Muscle layer of duodenum (tissue), 2 donors: ENCODE data around the gene ZC3H12D.

Experiments
- H3K27ac ChIP-seq: one replicate; pipeline ENCODE4 v1.7.0; 2013; ENCODE audit warnings: mild to moderate bottlenecking, low read length
- H3K27me3 ChIP-seq: one replicate; pipeline ENCODE4 v1.7.0; 2013; ENCODE audit warnings: low read depth, mild to moderate bottlenecking, control low read depth, low read length
- H3K36me3 ChIP-seq, 2 donors: one replicate each; pipeline ENCODE4 v1.7.0; 2013; ENCODE audit warnings: low read length in 2 of 2, control low read depth in 1 of 2, mild to moderate bottlenecking in 1 of 2; ENCODE audit not compliant: insufficient read depth in 2 of 2, control insufficient read depth in 1 of 2
- H3K4me1 ChIP-seq, 2 donors: one replicate each; pipeline ENCODE4 v1.7.0; 2013; ENCODE audit warnings: low read length in 2 of 2, mild to moderate bottlenecking in 2 of 2, control low read depth in 1 of 2, moderate library complexity in 1 of 2; ENCODE audit not compliant: insufficient read depth in 2 of 2, control insufficient read depth in 1 of 2
- H3K4me3 ChIP-seq, 2 donors: one replicate each; pipeline ENCODE4 v1.7.0; 2013; ENCODE audit warnings: low read length in 2 of 2, low read depth in 1 of 2, mild to moderate bottlenecking in 1 of 2
- H3K9me3 ChIP-seq, 2 donors: one replicate each; pipeline ENCODE4 v1.7.0; 2013; ENCODE audit warnings: low read length in 2 of 2, control low read depth in 1 of 2, mild to moderate bottlenecking in 1 of 2; ENCODE audit not compliant: control insufficient read depth in 1 of 2
- donor health status: healthy.

The ZC3H12D gene

DNA sequence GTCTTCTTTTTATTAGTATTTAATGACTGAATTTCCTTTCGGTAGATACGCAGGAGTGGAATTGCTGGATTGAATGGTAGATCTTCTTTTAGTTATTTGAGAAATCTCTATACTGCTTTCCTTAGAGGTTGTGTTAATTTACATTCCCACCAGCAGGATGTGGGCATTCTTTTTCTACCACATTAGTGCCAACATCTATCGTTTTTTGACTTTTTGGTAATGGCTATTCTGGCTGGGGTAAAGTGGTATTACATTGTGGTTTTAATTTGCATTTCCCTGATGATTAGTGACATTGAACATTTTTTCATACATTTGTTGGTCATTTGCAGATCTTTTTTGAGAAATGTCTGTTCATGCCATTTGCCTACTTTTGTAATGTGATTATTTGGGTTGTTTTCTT, 47.6 kb downstream of the ZC3H12D start:
- Histone ChIP-seq H3K27me3 (no peaks in the 10 kb centered on the region), H3K4me3 (no peak overlapping the region), H3K27ac (no peak overlapping the region), H3K9me3 (no peaks in the 10 kb centered on the region), H3K36me3 (no peaks in the 10 kb centered on the region), H3K4me1 (peaks cover 0 to 7% of the 10 kb centered on the region in 2 donors)

DNA sequence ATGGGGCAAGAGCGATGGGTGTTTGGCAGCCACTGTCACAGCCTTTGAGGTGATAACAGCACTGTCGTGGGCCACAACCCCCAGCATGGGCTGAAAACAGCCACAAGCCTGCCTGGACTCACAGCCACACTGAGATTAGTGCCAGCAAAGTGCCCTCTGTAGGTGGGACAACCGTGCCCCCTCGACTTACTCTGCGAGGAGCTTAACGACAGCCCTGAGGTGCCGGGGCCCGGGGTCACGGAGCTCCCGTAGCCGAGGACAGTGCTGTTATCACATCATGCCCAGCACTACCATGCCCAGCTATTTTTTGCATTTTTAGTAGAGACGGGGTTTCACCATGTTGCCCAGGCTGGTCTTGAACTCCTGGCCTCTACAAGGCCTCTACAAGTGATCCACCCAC, 48.2 kb downstream of the ZC3H12D start:
- H3K9me3 ChIP-seq, result no peaks in the 10 kb centered on the region
- H3K4me3 ChIP-seq, result no peak overlapping the region
- no peaks in the 10 kb centered on the region for H3K36me3 ChIP-seq
- H3K4me1 ChIP-seq, result peaks cover 0 to 8% of the 10 kb centered on the region in 2 donors
- H3K27ac ChIP-seq, result no peak overlapping the region
- H3K27me3 ChIP-seq, result no peaks in the 10 kb centered on the region

DNA sequence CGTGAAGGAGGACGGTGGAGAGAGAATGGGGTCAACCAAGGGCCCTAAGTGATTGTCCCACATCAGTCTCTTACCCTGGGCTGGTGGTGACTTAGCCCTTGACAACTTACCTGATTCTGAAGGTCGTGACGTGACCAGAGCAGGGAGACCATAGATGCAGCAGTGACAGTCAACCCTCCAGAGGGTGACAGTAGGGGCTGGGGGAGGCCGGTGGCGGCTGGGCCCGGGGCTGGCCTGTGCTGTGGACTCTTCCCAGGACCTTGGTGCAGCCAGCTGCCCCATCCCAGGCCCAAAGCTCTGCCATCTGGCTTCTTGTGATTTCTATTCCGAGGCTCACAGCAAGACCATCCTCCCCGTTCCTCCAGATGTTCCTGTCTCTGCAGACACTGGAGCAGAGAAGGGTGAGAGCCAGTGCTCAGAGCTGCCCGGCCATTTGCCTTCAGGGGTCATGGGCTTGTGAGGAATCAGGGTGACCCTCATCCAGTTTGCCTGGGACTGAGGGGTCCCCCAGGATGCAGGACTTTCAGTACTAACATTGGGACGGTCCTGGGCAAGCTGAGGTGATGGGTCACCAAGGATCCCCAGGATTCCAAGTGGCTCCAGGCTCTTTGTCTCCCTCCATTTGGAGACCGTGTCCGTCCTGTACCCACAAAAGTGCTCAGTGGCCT, 48.8 kb downstream of the ZC3H12D start:
- H3K9me3 ChIP-seq, result no peaks in the 10 kb centered on the region
- H3K27ac ChIP-seq, result no peak overlapping the region
- H3K4me1 ChIP-seq, result peaks cover 0 to 5% of the 10 kb centered on the region in 2 donors
- H3K4me3 ChIP-seq, result no peak overlapping the region
- no peaks in the 10 kb centered on the region for H3K36me3 ChIP-seq
- H3K27me3 ChIP-seq, result no peaks in the 10 kb centered on the region

DNA sequence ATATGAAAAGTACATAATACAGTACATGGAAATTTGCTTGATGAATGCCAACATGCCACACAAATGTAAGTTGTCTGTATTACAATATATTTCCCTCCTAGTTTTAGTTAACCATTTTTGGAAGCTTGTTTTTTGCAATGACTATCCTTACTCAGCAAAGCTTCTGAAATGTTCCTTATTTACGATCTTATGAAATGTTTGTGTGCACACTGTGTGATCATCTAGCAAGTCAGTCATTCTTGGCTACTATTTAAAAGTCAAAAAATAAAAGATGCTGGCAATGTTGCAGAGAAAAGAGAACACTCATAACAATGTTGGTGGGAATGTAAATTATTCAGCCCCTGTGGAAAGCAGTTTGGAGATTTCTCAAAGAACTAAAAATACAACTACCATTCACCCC, 50.9 kb downstream of the ZC3H12D start:
- Histone ChIP-seq H3K36me3 (no peaks in the 10 kb centered on the region), H3K27me3 (no peaks in the 10 kb centered on the region), H3K4me1 (peaks cover 0 to 5% of the 10 kb centered on the region in 2 donors), H3K9me3 (no peaks in the 10 kb centered on the region), H3K27ac (no peak overlapping the region), H3K4me3 (no peak overlapping the region)

DNA sequence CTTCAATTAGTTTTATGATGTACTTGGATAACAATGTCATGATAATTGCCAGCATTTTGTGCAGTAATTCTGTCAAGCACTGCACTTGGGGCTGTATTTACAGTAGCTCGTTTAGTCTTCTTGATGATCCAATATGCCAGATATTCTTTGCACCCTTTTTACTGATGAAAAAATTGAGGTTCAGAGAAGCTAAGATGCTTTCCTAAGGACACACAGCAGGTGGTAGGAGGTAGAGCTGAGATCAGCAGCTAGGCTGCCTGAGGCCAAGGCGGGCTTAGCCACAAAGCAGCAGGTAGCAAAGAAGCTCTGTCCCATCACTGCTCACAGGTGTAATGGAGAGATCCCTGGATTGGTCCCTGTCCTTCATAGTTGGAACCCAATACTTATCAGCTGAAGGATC, 51.4 kb downstream of the ZC3H12D start:
- Histone ChIP-seq H3K27me3 (no peaks in the 10 kb centered on the region), H3K36me3 (no peaks in the 10 kb centered on the region), H3K4me3 (no peak overlapping the region), H3K9me3 (no peaks in the 10 kb centered on the region), H3K4me1 (peaks cover 0 to 5% of the 10 kb centered on the region in 2 donors), H3K27ac (no peak overlapping the region)

DNA sequence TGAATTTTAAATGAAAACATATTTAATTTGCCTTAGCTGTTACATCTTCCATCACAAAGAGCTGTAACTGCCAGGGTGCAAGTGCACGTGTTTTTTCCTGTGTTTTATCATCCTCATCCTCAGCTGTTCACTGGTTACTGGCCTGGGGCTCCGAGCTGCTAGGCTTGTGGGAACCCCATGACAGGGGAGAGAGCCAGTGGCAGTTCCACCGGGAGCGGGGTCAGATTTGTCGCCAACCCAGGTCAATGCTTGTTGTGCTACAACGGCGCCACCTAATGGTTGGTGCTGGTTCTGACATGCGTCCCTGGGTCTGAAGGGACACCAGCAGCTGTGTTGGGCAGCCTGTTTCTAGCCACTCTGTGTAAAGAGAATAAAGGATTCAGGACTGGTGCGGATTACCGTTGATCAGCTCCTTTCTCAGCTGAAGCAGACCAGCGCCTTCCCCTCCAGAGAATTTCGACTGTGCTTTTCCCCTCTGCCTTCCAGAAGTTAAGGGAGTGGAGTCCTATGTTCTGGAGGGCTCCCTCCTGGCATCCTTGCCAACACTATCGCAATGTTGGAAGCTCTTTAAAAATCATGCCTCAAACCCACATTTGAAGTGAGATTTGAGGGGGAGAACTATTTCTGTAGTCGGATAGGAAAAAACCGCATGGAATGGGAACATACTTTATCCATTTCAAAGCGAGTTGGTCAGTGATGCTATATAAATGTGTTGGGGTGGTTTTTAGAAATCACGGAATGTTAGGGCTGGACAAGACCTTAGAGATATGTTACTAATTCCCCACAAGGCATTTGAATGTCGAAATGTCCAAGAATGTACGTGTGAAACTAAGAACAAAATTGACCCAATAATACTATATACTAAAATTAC, 52.7 kb downstream of the ZC3H12D start:
- no peak overlapping the region for H3K4me3 ChIP-seq
- H3K9me3 ChIP-seq, result no peaks in the 10 kb centered on the region
- H3K27ac ChIP-seq, result no peak overlapping the region
- peaks cover 0 to 5% of the 10 kb centered on the region in 2 donors for H3K4me1 ChIP-seq
- no peaks in the 10 kb centered on the region for H3K36me3 ChIP-seq
- H3K27me3 ChIP-seq, result no peaks in the 10 kb centered on the region

DNA sequence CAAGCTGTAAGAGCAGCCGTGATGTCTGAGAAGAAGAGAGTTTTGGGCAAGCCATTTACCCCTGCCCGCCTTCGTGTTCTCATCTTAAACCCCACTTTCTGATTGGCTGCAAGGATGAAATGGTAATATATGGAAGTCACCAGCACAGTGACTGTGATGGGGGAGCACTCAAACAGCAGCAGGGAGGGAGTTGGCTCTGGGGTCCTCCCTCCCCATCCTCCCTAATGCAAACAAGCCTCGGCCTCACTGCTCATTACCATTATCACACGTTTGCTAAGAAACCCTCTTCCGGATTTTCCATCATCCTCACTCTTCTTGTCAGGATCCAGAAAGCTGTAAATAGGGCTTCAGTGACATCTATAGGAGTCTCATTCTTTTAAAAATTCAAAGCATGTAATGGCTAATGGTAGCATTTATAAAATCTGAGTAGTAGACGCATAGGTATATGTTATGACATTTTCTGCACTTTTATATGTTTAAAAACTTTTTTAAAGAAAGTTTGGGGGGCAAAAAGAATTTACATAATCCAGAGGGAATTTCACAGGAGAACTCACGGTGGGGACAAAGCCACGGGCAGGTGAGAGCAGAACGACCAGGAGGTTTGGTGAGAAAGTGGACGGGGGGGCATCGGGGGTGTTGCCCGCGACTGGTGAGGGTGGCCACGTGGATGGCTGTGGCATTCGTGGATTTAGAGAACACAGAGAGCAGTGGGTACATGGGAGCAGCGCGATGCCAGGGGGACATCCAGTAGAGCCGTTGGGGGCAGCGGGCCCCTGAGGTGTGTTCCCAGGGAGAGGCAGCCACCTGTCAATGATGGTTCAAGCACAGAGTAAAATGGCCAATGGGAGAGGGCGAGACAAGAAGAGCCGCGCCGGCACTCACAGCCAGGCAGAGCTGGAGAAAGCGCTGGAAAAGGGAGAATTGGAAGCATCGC, 55.1 kb downstream of the ZC3H12D start:
- Histone ChIP-seq H3K4me3 (no peak overlapping the region), H3K27ac (no peak overlapping the region), H3K9me3 (no peaks in the 10 kb centered on the region), H3K27me3 (no peaks in the 10 kb centered on the region), H3K4me1 (peaks cover 0 to 5% of the 10 kb centered on the region in 2 donors), H3K36me3 (no peaks in the 10 kb centered on the region)

DNA sequence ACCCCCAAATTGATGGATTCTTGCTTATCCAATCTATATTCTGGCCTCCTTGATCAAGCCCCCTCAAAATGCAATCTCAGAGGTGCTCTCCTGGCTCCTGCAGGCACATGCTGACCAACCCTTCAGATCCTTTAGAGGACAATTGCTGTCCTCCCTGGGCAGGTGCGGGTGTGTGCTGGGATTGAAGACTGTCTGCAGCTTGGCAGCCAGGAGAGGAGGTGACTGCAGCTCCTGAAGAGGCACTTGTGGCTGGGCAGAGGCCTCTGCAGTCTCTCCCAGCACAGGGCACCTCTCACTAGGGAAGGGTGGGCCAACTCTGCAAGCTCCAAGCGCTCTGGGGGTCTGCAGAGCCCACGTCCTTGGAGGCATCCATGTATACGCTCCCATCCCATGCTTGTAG, 56.2 kb downstream of the ZC3H12D start:
- Histone ChIP-seq H3K4me1 (peaks cover 3 to 12% of the 10 kb centered on the region in 2 donors), H3K9me3 (no peaks in the 10 kb centered on the region), H3K27me3 (no peaks in the 10 kb centered on the region), H3K36me3 (no peaks in the 10 kb centered on the region), H3K27ac (no peak overlapping the region), H3K4me3 (no peak overlapping the region)

DNA sequence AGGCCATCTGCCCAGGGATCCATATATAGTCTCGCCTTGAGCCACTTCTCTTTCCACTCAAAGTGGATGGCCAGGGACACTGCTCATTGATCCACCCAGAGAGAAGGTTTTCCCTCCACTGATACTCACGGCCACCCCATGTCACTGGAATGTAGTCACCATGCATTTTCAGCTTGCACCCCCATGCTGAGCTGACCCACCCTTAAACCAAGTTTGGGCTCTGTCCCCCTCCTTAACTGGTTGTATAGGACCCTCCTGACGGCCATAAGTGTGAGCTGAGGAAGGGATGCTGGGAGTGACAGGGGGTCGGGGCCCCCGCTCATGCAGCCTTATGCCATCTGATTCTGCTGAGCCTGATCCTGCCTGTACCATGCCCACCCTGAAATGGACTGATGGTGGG, 59.1 kb downstream of the ZC3H12D start:
- peaks cover 3 to 7% of the 10 kb centered on the region in 2 donors for H3K4me1 ChIP-seq
- H3K4me3 ChIP-seq, result no peak overlapping the region
- H3K27me3 ChIP-seq, result no peaks in the 10 kb centered on the region
- no peaks in the 10 kb centered on the region for H3K9me3 ChIP-seq
- no peak overlapping the region for H3K27ac ChIP-seq
- H3K36me3 ChIP-seq, result no peaks in the 10 kb centered on the region

DNA sequence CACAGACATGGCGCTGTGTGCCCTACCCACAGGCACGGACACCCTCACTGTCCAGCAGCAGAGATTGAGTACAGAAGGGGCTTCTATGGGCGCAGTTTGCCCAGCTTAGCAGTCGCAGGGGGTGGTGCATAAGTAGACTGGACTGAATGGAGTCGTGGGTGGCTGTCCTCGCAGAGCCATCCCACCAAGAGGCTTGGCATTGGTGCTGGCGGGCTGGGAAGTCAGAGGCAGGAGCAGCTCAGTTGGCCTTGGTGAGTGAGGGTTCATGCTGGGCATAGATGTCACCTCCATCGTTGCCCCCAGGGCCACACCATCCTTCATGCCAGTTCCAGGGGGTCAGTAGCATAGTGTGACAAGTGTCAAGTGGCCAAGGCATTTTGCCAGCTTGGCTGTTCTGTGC, 59.6 kb downstream of the ZC3H12D start:
- Histone ChIP-seq H3K36me3 (no peaks in the 10 kb centered on the region), H3K27ac (no peak overlapping the region), H3K4me3 (no peak overlapping the region), H3K4me1 (peaks cover 3 to 7% of the 10 kb centered on the region in 2 donors), H3K9me3 (no peaks in the 10 kb centered on the region), H3K27me3 (no peaks in the 10 kb centered on the region)

DNA sequence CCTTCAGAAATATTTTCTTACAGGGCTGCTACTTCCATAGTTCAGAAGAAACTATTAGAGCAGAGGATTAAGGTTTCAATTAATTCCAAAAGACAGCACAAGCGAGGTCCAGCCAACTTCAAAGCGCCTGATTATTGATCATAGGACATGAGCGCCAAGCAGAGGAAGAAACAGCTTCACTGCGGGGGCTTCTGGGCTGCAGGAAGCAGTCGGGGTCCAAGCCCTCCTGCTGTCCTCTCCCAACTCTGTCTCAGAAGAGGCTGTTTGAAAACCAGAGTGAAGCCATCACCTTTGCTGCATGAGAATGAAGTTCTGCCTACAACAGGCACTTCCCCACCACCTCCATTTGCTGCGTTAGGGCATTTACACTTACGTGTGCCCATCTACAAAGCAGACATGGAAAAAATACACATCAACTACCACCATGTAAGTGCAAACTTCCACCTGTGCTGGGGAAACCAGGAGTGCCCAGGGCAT, 60.8 kb downstream of the ZC3H12D start:
- no peaks in the 10 kb centered on the region for H3K27me3 ChIP-seq
- peak overlapping the region; percentile 17 to 37 for H3K4me3 ChIP-seq
- H3K9me3 ChIP-seq, result no peaks in the 10 kb centered on the region
- H3K4me1 ChIP-seq, result peaks cover 3 to 7% of the 10 kb centered on the region in 2 donors
- no peaks in the 10 kb centered on the region for H3K36me3 ChIP-seq
- no peak overlapping the region for H3K27ac ChIP-seq
